ENCODE measurements around the gene TMEM253. TPM values are rescaled to one million over a fixed set of nuclear protein-coding genes. Genes with fewer than 3 reads are reported as not detected.

TMEM253 gene
- total RNA-seq, 4 donors from 2014 or later: 0.81 to 3.1 (median 2.8) TPM; not detected in 1

GRCh38 chr14:21055432-21056117 is 45.3 kb upstream of the TMEM253 start:
- no peak overlapping the region for H3K4me3 ChIP-seq (replicated peaks in 1 of 3)
- intact Hi-C loops (cut with DNase I): no loop called here
- no peaks in the 10 kb centered on the region for H3K9me3 ChIP-seq
- no peak overlapping the region for H3K27ac ChIP-seq
- no peaks in the 10 kb centered on the region for H3K4me1 ChIP-seq
- no peaks in the 10 kb centered on the region for H3K36me3 ChIP-seq
- no peak for DNase-seq
- H3K27me3 ChIP-seq: no peaks in the 10 kb centered on the region
- WGBS, 2 donors: 73 to 76% methylated on average over 5 of the region's 5 CpGs
- TF ChIP-seq POLR2A (IDR thresholded peaks at IDR 0.05) (no peak), CTCF (IDR thresholded peaks at IDR 0.05) (no peak)

GRCh38 chr14:21056520-21057163 is 44.2 kb upstream of the TMEM253 start:
- Histone ChIP-seq H3K27me3 (no peaks in the 10 kb centered on the region), H3K4me1 (no peaks in the 10 kb centered on the region), H3K27ac (no peak overlapping the region), H3K4me3 (replicated peaks in 1 of 3) (no peak overlapping the region), H3K36me3 (no peaks in the 10 kb centered on the region), H3K9me3 (no peaks in the 10 kb centered on the region)
- DNase-seq: no peak
- 75 to 76% methylated on average over 10 of the region's 10 CpGs for WGBS, 2 donors
- intact Hi-C loops (cut with DNase I): no loop called here
- TF ChIP-seq POLR2A (IDR thresholded peaks at IDR 0.05) (no peak), CTCF (IDR thresholded peaks at IDR 0.05) (no peak)

GRCh38 chr14:21057803-21058675 is 42.8 kb upstream of the TMEM253 start, which contains the start of gene RNASE8:
Gene RNASE8, plus strand, starts transcription at chr14:21057822. Its CDS starts 71 bp downstream, at chr14:21057893.
- no peaks in the 10 kb centered on the region for H3K36me3 ChIP-seq
- peaks cover 0 to 2% of the 10 kb centered on the region in 2 donors for H3K4me1 ChIP-seq
- TF ChIP-seq POLR2A (IDR thresholded peaks at IDR 0.05) (no peak), CTCF (IDR thresholded peaks at IDR 0.05) (no peak)
- WGBS, 2 donors: 73 to 81% methylated on average over 8 of the region's 8 CpGs
- H3K27me3 ChIP-seq: no peaks in the 10 kb centered on the region
- intact Hi-C loops (cut with DNase I): no loop called here
- no peaks in the 10 kb centered on the region for H3K9me3 ChIP-seq
- H3K4me3 ChIP-seq (replicated peaks in 1 of 3): no peak within 1 kb of the TSS
- no peak within 1 kb of the TSS for H3K27ac ChIP-seq
- no peak for DNase-seq

GRCh38 chr14:21058903-21059302 is 42.0 kb upstream of the TMEM253 start:
- no peak for TF ChIP-seq POLR2A (IDR thresholded peaks at IDR 0.05)
- TF ChIP-seq CTCF (IDR thresholded peaks at IDR 0.05): no peak
- WGBS, 2 donors: 89 to 95% methylated on average over 5 of the region's 5 CpGs
- no peak overlapping the region for H3K27ac ChIP-seq
- H3K4me1 ChIP-seq: peaks cover 0 to 10% of the 10 kb centered on the region in 2 donors
- intact Hi-C loops (cut with DNase I): no loop called here
- no peaks in the 10 kb centered on the region for H3K27me3 ChIP-seq
- H3K36me3 ChIP-seq: no peaks in the 10 kb centered on the region
- no peak for DNase-seq
- H3K4me3 ChIP-seq (replicated peaks in 1 of 3): no peak overlapping the region
- no peaks in the 10 kb centered on the region for H3K9me3 ChIP-seq

Data from thyroid gland (tissue), 4 donors.